Psoas muscle (tissue), 8 donors: ENCODE results near the gene KCNE2. TPM values are rescaled to one million over a fixed set of nuclear protein-coding genes. Genes with fewer than 3 reads are reported as not detected.

Experiments used
- ATAC-seq, 4 donors: fragments of 200-7000 bp; cut with Tn5 transposase; one replicate each; pipeline ENCODE4 v1.9.1; 2020; ENCODE audit warnings: moderate library complexity in 3 of 4, mild to moderate bottlenecking in 2 of 4
- DNase-seq, 2 donors: peaks; one replicate each; pipeline ENCODE4 v3.0.0-alpha.2; 2020
- H3K27ac ChIP-seq: fragments of 200-600 bp; one replicate; pipeline ENCODE4 v1.8.0; 2022
- H3K27me3 ChIP-seq, 3 donors: fragments of 200-600 bp in 1 of 3; one replicate each; pipeline versions ENCODE4 v1.6.1 to v1.8.0; 2013 to 2022; ENCODE audit warnings: low read length in 2 of 3, mild to moderate bottlenecking in 2 of 3, moderate library complexity in 1 of 3; ENCODE audit not compliant: insufficient read depth in 3 of 3
- H3K36me3 ChIP-seq, 2 donors: fragments of 200-600 bp in 1 of 2; one replicate each; pipeline versions ENCODE4 v1.6.1 to v1.8.0; 2013 to 2022; ENCODE audit warnings: low read depth in 1 of 2, mild to moderate bottlenecking in 1 of 2, moderate library complexity in 1 of 2; ENCODE audit not compliant: insufficient read depth in 1 of 2
- H3K4me1 ChIP-seq: fragments of 200-600 bp; one replicate; pipeline ENCODE4 v1.8.0; 2022
- H3K4me3 ChIP-seq: fragments of 200-600 bp; one replicate; pipeline ENCODE4 v1.8.0; 2022; ENCODE audit warnings: mild to moderate bottlenecking
- H3K9me3 ChIP-seq: fragments of 200-600 bp; one replicate; pipeline ENCODE4 v1.8.0; 2022
- WGBS, 3 donors: extraction: QIAGEN DNeasy Blood & Tissue Kit; methylation state at CpG; one replicate each; pipeline versions ENCODE4 v1.1.6 to v1.1.7; 2013; 5-methylcytosine and 5-hydroxymethylcytosine counted together
- intact Hi-C, 2 donors: fragments of 100-400 bp; cut with DNase I; formaldehyde crosslinking; loops; one replicate each; pipeline versions ENCODE4 v1.11.0 to v1.14.2; 2022
- polyA plus RNA-seq, 3 donors: library from polyadenylated mRNA; stranded (reverse); fragments of 200-250 nt; gene quantifications; one replicate each; pipeline ENCODE4 v1.2.3, GENCODE V29; 2013
- total RNA-seq, 4 donors: library from RNA; stranded (reverse); fragmentation: NEBNext Ultra II Directional in 2 of 4; extraction: Animal tissue kit (Norgen Biotek cat#: 25700) in 2 of 4; gene quantifications; one replicate each; pipeline versions ENCODE4 v1.2.1 to v1.2.4, GENCODE V29; 2021 to 2023
- TF ChIP-seq, protein P1 (sequence below): fragments of 200-600 bp; IDR thresholded peaks from one replicate; pipeline ENCODE4 v1.8.0; 2022; ENCODE audit warnings: antibody characterized with exemption
- donor health status: healthy with polysubstance abuse.
- donor health status: DM: no; HTN: no; CAD: no; lungs with moderate emphysema.
- donor health status: Bipolar disorder and iron deficiency.
- donor health status: healthy.
- donor health status: DM: yes; HTN: yes; CAD: no.
- donor health status: DM: no; HTN: no; CAD: no.
- donor health status: DM: no; HTN: no; CAD: no.
- donor health status: DM: yes; HTN: yes; CAD: no.

The KCNE2 gene
- total and polyA plus RNA-seq, 7 donors = 0.12 to 0.95 (median 0.41) TPM; not detected in 1

DNA sequence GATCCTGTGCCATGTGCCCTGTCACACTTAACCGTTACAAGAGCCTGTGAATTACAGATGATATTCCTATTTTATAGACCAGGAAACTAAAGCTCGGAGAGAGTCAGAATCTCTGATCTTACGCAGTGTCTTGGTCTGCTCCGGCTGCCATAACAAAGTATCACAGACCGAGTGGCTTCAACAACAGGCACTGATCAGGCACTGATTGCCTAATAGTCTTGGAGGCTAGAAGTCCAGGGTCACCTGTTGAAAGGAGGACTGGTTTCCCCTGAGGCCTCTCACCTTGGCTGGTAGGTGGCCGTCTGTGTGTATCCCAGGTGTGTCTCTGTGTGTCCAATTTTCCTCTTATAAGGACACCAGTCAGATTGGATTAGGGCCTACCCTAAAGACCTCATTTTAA, 31.5 kb upstream of the KCNE2 start:
- no peaks in the 10 kb centered on the region for H3K9me3 ChIP-seq
- ATAC-seq = no peak
- H3K27ac ChIP-seq = no peak overlapping the region
- H3K4me3 ChIP-seq = no peak overlapping the region
- 96% methylated on average over 6 of the region's 6 CpGs for WGBS, 3 donors
- DNase-seq = no peak
- no peaks in the 10 kb centered on the region for H3K27me3 ChIP-seq
- H3K4me1 ChIP-seq = no peaks in the 10 kb centered on the region
- TF ChIP-seq, protein P1, sequence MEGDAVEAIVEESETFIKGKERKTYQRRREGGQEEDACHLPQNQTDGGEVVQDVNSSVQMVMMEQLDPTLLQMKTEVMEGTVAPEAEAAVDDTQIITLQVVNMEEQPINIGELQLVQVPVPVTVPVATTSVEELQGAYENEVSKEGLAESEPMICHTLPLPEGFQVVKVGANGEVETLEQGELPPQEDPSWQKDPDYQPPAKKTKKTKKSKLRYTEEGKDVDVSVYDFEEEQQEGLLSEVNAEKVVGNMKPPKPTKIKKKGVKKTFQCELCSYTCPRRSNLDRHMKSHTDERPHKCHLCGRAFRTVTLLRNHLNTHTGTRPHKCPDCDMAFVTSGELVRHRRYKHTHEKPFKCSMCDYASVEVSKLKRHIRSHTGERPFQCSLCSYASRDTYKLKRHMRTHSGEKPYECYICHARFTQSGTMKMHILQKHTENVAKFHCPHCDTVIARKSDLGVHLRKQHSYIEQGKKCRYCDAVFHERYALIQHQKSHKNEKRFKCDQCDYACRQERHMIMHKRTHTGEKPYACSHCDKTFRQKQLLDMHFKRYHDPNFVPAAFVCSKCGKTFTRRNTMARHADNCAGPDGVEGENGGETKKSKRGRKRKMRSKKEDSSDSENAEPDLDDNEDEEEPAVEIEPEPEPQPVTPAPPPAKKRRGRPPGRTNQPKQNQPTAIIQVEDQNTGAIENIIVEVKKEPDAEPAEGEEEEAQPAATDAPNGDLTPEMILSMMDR = no peak
- intact Hi-C loops = no loop called here
- H3K36me3 ChIP-seq = no peaks in the 10 kb centered on the region

DNA sequence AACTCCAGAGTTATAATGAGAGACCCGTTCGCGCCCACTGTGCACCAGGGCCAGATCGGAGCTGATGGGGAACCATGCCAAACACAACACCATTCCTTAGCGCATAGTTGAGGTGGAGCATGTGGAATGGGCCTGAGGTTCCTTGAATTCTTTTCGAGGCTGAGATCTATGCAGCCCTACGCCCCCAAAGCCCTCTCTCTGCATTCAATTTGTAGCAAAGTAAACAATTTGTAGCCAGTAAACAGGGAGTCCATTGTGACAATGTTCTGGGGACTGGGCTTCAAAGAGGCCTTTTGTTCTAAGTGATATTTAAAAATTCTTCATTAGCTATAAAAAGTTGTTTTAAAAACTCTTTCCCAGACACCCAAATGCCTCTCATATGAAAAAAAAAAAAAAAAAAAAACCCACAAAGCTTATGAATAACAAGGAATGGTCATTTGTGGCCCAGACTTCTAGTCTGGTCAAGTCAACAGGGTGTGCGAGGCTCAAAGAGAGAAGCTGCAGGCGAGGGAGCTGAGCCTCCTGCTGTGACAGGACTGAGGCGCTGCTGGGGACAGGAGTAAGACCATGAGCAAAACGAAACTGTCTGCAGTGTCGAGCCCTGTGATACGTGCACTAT, 30.6 kb upstream of the KCNE2 start:
- no peak overlapping the region for H3K27ac ChIP-seq
- no peaks in the 10 kb centered on the region for H3K9me3 ChIP-seq
- H3K27me3 ChIP-seq = no peaks in the 10 kb centered on the region
- WGBS, 3 donors = 88 to 93% (median 89%) methylated on average over 13 of the region's 13 CpGs
- peaks cover 8% of the 10 kb centered on the region for H3K4me1 ChIP-seq
- H3K36me3 ChIP-seq = no peaks in the 10 kb centered on the region
- DNase-seq (no peak), ATAC-seq (no peak)
- no peak overlapping the region for H3K4me3 ChIP-seq
- TF ChIP-seq, protein P1 = no peak
- intact Hi-C loops = no loop called here

DNA sequence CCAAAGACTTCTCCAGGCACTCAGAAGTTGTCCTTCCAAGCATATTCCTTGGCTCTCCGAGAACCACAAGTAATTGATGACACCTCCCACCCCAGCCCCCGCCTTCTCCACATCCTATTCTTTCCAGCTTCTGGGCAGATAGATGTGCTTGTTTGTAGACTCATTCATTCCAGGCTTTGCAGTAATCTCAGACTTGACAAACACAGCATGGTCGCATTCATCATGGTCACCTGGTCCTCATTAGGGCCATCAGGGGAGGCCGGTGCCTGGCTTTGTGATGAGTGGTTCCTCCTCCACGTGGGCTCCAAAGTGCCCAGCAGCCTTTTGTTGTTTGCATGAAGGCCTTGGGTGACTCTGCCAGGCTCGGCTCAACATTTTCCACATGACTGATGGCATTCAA, 28.5 kb upstream of the KCNE2 start:
- WGBS, 3 donors = 72 to 82% (median 76%) methylated on average over 6 of the region's 6 CpGs
- DNase-seq (no peak), ATAC-seq (no peak)
- no peak overlapping the region for H3K4me3 ChIP-seq
- H3K27me3 ChIP-seq = no peaks in the 10 kb centered on the region
- H3K36me3 ChIP-seq = no peaks in the 10 kb centered on the region
- no peaks in the 10 kb centered on the region for H3K9me3 ChIP-seq
- H3K4me1 ChIP-seq = peaks cover 8% of the 10 kb centered on the region
- TF ChIP-seq, protein P1 = no peak
- intact Hi-C loops = no loop called here
- no peak overlapping the region for H3K27ac ChIP-seq

DNA sequence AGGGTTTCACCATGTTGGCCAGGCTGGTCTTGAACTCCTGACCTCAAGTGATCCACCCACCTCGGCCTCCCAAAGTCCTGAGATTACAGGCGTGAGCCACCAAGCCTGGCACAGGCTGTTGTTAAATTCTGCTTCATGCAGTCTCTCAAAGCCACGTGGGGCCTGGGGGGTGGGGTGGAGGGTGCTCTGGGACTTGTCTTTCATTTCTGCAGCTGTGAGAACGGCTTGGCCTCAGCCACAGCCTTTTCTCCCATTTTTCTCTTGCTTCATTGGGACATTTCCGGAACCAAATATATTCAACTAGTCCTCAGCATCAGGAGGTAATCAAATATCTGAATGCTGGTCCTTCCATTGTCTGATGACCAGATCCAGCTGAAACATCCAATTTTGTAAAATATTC, 27.6 kb upstream of the KCNE2 start:
- TF ChIP-seq, protein P1 = no peak
- no peak overlapping the region for H3K27ac ChIP-seq
- 43 to 48% (median 43%) methylated on average over 5 of the region's 5 CpGs for WGBS, 3 donors
- no peaks in the 10 kb centered on the region for H3K36me3 ChIP-seq
- H3K9me3 ChIP-seq = no peaks in the 10 kb centered on the region
- no peaks in the 10 kb centered on the region for H3K27me3 ChIP-seq
- DNase-seq (no peak), ATAC-seq (no peak)
- no peak overlapping the region for H3K4me3 ChIP-seq
- H3K4me1 ChIP-seq = peaks cover 8% of the 10 kb centered on the region
- intact Hi-C loops = no loop called here

DNA sequence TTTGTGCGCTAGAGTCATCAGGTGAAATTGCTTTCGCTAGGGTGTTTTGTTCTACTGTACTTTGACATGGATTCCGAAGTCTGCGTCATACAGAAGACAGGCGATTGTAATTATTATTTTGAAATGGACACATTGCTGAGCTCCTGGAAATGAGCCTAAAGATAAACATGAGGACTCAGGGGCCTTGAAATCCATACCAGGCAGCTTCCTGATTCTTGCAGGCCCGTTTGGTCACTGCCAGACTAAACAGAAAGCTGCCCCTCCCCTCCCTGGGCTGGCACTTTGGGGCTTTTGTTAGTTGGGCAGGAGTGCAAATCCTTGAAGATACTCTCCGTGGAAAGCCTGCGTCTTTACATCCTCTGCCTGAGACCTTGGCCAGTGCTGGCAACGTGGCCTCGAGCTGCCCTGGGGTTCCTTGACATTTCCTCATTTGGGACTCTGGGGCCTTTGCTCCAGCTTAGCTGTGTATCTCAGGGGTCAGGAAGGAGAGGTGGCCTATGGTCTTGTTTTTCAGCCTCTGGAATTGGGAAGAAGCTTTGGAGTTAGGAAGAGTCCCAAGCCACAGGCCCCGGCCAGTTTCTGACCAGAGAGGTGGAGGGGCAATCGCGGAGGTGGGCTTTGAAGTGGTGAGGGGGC, 26.9 kb upstream of the KCNE2 start:
- TF ChIP-seq, protein P1 = no peak
- Histone ChIP-seq H3K27ac (no peak overlapping the region), H3K27me3 (no peaks in the 10 kb centered on the region), H3K4me1 (peaks cover 8% of the 10 kb centered on the region), H3K36me3 (no peaks in the 10 kb centered on the region), H3K9me3 (no peaks in the 10 kb centered on the region), H3K4me3 (no peak overlapping the region)
- WGBS, 3 donors = 82 to 83% (median 83%) methylated on average over 13 of the region's 13 CpGs
- no peak for ATAC-seq
- intact Hi-C loops = no loop called here
- no peak for DNase-seq
